Measurements from ENCODE around the gene SLC16A13. TPM values are rescaled to one million over a fixed set of nuclear protein-coding genes. Genes with fewer than 3 reads are reported as not detected.

The SLC16A13 gene
- total and polyA plus RNA-seq, 2 of the 4 experiments (the other 2 are of a cell fraction) = 0.18 to 2.3 TPM

DNA sequence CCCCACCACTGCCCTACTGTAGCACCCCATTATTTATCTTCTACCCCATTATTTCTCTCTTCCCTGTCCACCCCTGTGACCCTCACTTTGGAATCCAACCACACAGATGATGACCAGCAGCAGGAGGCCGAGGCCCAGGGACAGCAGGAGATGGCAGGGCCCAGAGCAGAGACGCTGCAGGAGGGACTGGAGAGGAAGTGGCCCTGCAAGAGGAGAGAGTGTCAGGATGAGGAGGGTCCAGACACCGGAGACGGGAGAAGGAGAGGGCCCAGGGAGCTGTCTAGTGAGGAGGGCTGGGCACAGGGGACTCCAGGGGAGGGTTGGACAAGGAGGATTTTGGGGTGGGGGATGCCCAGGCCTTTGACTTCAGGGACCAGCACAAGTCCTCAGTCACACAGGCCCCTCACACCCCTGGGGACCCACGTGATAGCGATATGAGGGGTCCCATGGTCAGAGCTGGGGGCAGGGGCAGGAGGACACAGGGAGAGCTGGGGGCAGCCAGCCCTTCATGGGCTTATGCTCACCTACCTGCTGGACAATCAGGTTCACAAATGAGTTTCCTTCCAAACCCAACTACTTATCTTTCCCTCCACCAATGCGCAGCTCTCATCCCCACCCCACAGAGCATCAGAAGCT, 42.2 kb downstream of the SLC16A13 start:
- TF ChIP-seq POLR2A (IDR thresholded peaks at IDR 0.05; ENCODE audit: low read depth, low read length) (no peak), MAZ (IDR thresholded peaks at IDR 0.05; ENCODE audit: borderline replicate concordance, low read depth, low read length) (no peak), ELK1 (IDR thresholded peaks at IDR 0.05; ENCODE audit: borderline replicate concordance, low read depth, low read length) (no peak), BHLHE40 (IDR thresholded peaks at IDR 0.05; ENCODE audit: low read depth, low read length) (no peak), NFE2L2 (IDR thresholded peaks at IDR 0.05; ENCODE audit: low read depth, low read length) (no peak), SMC3 (IDR thresholded peaks at IDR 0.05; ENCODE audit: low read depth, low read length) (no peak), MXI1 (IDR thresholded peaks at IDR 0.05; ENCODE audit: borderline replicate concordance, low read depth, low read length) (no peak), CHD1 (IDR thresholded peaks at IDR 0.05; ENCODE audit: low read depth, low read length) (no peak), RCOR1 (IDR thresholded peaks at IDR 0.05; ENCODE audit: insufficient replicate concordance, low read length) (no peak), RFX5 (IDR thresholded peaks at IDR 0.05; ENCODE audit: low read depth, low read length) (no peak), MAFK (IDR thresholded peaks at IDR 0.05; ENCODE audit: low read depth, low read length) (no peak), CEBPB (IDR thresholded peaks at IDR 0.05; ENCODE audit: low read depth, low read length) (no peak), USF2 (IDR thresholded peaks at IDR 0.05; ENCODE audit: low read depth, low read length) (no peak), RAD21 (IDR thresholded peaks at IDR 0.05; ENCODE audit: low read length) (no peak), FOS (IDR thresholded peaks at IDR 0.05; ENCODE audit: low read depth, low read length) (no peak)
- TF ChIP-seq, protein P1, sequence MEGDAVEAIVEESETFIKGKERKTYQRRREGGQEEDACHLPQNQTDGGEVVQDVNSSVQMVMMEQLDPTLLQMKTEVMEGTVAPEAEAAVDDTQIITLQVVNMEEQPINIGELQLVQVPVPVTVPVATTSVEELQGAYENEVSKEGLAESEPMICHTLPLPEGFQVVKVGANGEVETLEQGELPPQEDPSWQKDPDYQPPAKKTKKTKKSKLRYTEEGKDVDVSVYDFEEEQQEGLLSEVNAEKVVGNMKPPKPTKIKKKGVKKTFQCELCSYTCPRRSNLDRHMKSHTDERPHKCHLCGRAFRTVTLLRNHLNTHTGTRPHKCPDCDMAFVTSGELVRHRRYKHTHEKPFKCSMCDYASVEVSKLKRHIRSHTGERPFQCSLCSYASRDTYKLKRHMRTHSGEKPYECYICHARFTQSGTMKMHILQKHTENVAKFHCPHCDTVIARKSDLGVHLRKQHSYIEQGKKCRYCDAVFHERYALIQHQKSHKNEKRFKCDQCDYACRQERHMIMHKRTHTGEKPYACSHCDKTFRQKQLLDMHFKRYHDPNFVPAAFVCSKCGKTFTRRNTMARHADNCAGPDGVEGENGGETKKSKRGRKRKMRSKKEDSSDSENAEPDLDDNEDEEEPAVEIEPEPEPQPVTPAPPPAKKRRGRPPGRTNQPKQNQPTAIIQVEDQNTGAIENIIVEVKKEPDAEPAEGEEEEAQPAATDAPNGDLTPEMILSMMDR (conservative IDR thresholded peaks at IDR 0.05; ENCODE audit: low read depth, low read length) = no peak
- no peak overlapping the region for H4K8ac ChIP-seq (ENCODE audit: low read depth in 2 of 2, low read length in 2 of 2)
- no peak overlapping the region for H2AFZ ChIP-seq (replicated peaks; ENCODE audit: low read length, poor library complexity)
- no peak overlapping the region for H2AK5ac ChIP-seq (ENCODE audit: low read depth, low read length)
- no peak for ATAC-seq (ENCODE audit: low read depth)
- no peak overlapping the region for H3K4ac ChIP-seq (ENCODE audit: low read depth, low read length)
- no peak overlapping the region for H3K4me2 ChIP-seq (ENCODE audit: low read depth, low read length)
- no peaks in the 10 kb centered on the region for H3K36me3 ChIP-seq (ENCODE audit: control insufficient read depth, insufficient read depth, low read length)
- no peaks in the 10 kb centered on the region for H3K4me1 ChIP-seq (ENCODE audit: control insufficient read depth, insufficient read depth, low read length)
- H3K27ac ChIP-seq (ENCODE audit: insufficient read depth, low read length) = no peak overlapping the region
- ChIA-PET CTCF (interaction anchor here (1.9 kb wide), 1 partner anchor 32 kb away, joined by 5 read pairs; no protein-coding TSS in a partner anchor), POLR2A (ENCODE audit: unreplicated experiment) (no interaction called here)
- H3K23ac ChIP-seq (ENCODE audit: low read depth, low read length) = no peak overlapping the region
- H3K79me1 ChIP-seq (ENCODE audit: low read depth in 1 of 2, low read length in 2 of 2) = no peaks in the 10 kb centered on the region
- no peak overlapping the region for H2AK9ac ChIP-seq (replicated peaks; ENCODE audit: low read depth, low read length, poor library complexity)
- no peak overlapping the region for H3K18ac ChIP-seq (ENCODE audit: low read depth, low read length)
- no peaks in the 10 kb centered on the region for H3K9me1 ChIP-seq (ENCODE audit: insufficient read depth, low read length)
- H4K20me1 ChIP-seq (ENCODE audit: insufficient read depth, low read length) = no peaks in the 10 kb centered on the region
- no peak overlapping the region for H4K91ac ChIP-seq (ENCODE audit: insufficient read depth, low read depth, low read length)
- no peak overlapping the region for H4K5ac ChIP-seq (ENCODE audit: low read depth, low read length)
- in situ Hi-C loops (cut with MboI; ENCODE audit: low sequenced_read_pairs) (no loop called here), dilution Hi-C loops (cut with HindIII; ENCODE audit: low sequenced_read_pairs, unreplicated experiment) (no loop called here), intact Hi-C loops (cut with micrococcal nuclease) (no loop called here)
- H3K27me3 ChIP-seq (ENCODE audit: control insufficient read depth, insufficient read depth, low read length) = peaks cover 7% of the 10 kb centered on the region
- no peak overlapping the region for H2BK120ac ChIP-seq (ENCODE audit: low read depth, low read length)
- H2BK15ac ChIP-seq (ENCODE audit: low read depth, low read length) = no peak overlapping the region
- WGBS, 2 experiments (ENCODE audit: extremely low coverage in 2 of 2, insufficient read length in 1 of 2) = no CpG with 5 or more reads among the region's 7 CpGs
- no peak for DNase-seq
- no peak overlapping the region for H3K9ac ChIP-seq (ENCODE audit: low read depth, low read length)
- no TSS peak for BruUV-seq (replicated peaks)
- no peak overlapping the region for H2BK5ac ChIP-seq (ENCODE audit: low read depth, low read length, poor library complexity, severe bottlenecking)
- no peak overlapping the region for H3K4me3 ChIP-seq (ENCODE audit: insufficient read depth, low read depth, low read length)
- H3K14ac ChIP-seq (replicated peaks; ENCODE audit: low read depth, low read length) = no peak overlapping the region
- no peaks in the 10 kb centered on the region for H3K9me3 ChIP-seq (ENCODE audit: control insufficient read depth, insufficient read depth, low read length)
- H2BK20ac ChIP-seq (ENCODE audit: low read depth, low read length) = no peak overlapping the region
- no peak overlapping the region for H3K56ac ChIP-seq (ENCODE audit: extremely low read depth, insufficient read depth, low read length)
